ENCODE data around the gene FBXO48. TPM values are rescaled to one million over a fixed set of nuclear protein-coding genes. Genes with fewer than 3 reads are reported as not detected.

Gene FBXO48
- total and polyA plus RNA-seq, 10 of the 15 experiments (the other 5 are each of a cell fraction or from before 2014, with no cell fraction given), result 0.56 to 2.3 (median 1.2) TPM

DNA sequence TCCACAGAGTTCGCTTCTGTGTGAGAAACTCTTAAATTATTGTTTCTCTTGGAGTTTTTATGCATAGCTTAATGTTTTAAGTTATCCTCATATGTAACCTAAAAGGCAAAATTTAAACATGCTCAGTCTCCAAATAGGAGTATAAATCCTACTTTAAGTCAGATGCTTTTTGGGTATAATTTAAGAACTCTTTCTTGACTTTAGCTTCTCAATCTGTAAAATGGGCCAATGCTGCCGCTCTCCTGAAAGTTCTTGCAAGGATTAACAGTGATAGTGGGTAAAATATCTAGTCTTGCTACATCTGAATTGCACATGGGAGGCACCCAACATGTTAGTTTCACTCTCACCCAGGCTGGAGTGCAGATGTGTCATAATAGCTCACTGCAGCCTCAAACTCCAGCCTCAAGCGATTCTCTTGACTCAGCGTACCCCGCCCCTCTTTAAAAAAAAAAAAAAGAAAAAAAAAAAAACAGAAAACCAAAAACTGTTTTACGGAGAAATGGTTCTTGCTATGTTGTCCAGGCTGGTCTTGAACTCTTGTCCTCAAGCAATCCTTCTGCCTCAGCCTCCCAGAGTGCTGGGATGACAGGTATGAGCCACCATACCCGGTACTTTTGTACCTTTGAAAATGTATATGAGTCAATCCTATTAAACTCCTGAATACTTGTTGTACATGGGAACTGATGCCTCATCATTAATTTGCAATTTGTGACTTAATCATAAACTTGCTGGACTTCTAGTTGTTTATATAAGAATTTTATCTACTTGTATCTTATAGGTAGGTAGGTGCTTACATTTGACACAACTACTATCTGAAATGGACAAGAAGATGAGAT is 1.8 kb downstream of the FBXO48 start:
- Histone ChIP-seq H3K4me2 (ENCODE audit: control insufficient read depth, insufficient read depth) (no peak overlapping the region; the same call in 1 of the 2 replicates), H3K9me3 (replicated peaks; ENCODE audit: control insufficient read depth, insufficient read depth, low read length) (no peaks in the 10 kb centered on the region), H3K9ac (ENCODE audit: control insufficient read depth, insufficient read depth, low read length) (no peak overlapping the region), H3K4me3 (no peak overlapping the region), H4K20me1 (ENCODE audit: control insufficient read depth, insufficient read depth) (no peaks in the 10 kb centered on the region), H3K4me1 (ENCODE audit: control insufficient read depth, insufficient read depth, low read length) (peaks cover 11% of the 10 kb centered on the region; the same call in 1 of the 2 replicates), H3K27me3 (replicated peaks in 1 of 2; ENCODE audit: control insufficient read depth in 2 of 2, insufficient read depth in 2 of 2, low read length in 1 of 2) (no peaks in the 10 kb centered on the region), H3K79me2 (ENCODE audit: control insufficient read depth, insufficient read depth, low read length) (peaks cover 2% of the 10 kb centered on the region; the same call in 1 of the 2 replicates), H3K36me3 (ENCODE audit: control insufficient read depth in 2 of 2, insufficient read depth in 2 of 2, low read length in 1 of 2) (no peaks in the 10 kb centered on the region), H3K27ac (ENCODE audit: control insufficient read depth, insufficient read depth) (no peak overlapping the region), H2AFZ (ENCODE audit: control insufficient read depth, low read depth, low read length) (no peak overlapping the region)
- TF ChIP-seq MYC (IDR thresholded peaks at IDR 0.05; ENCODE audit: insufficient read depth, insufficient read length, insufficient replicate concordance, low read length, severe bottlenecking), result no peak
- 0 out of 2 replicates have a peak, but pooled peaks have one; percentile 19 for TF ChIP-seq NFIC (IDR thresholded peaks at IDR 0.05; ENCODE audit: low read depth, low read length)
- TF ChIP-seq SMAD5 (IDR thresholded peaks at IDR 0.05; ENCODE audit: low read depth), result no peak
- no peak for TF ChIP-seq RELA (IDR thresholded peaks at IDR 0.05; ENCODE audit: borderline replicate concordance, partially characterized antibody)
- no peak for TF ChIP-seq NR2C2 (IDR thresholded peaks at IDR 0.05; ENCODE audit: borderline replicate concordance, control insufficient read depth, insufficient read length, low read depth)
- TF ChIP-seq CREB1 (IDR thresholded peaks at IDR 0.05; ENCODE audit: low read depth), result no peak
- TF ChIP-seq CUX1 (IDR thresholded peaks at IDR 0.05; ENCODE audit: insufficient replicate concordance, low read depth, low read length), result no peak
- TF ChIP-seq BCL3 (IDR thresholded peaks at IDR 0.05; ENCODE audit: borderline replicate concordance, insufficient read depth, low read depth, low read length, poor library complexity, severe bottlenecking), result peak; percentile 57
- no peak for TF ChIP-seq TCF12 (IDR thresholded peaks at IDR 0.05; ENCODE audit: low read depth, low read length)
- TF ChIP-seq FOXM1 (IDR thresholded peaks at IDR 0.05; ENCODE audit: low read depth, low read length), result no peak
- no peak for TF ChIP-seq HDAC6 (IDR thresholded peaks at IDR 0.05; ENCODE audit: unreplicated experiment)
- no peak for FAIRE-seq
- intact Hi-C loops (cut with micrococcal nuclease; ENCODE audit: unreplicated experiment), result loop anchor here (5.0 kb wide), 1 partner anchor 842 kb away; no protein-coding TSS in a partner anchor
- CTCF ChIA-PET, result interaction anchor here (0.8 to 8.9 kb wide), 26 partner anchors 9 to 462 kb away, joined by 3 to 173 read pairs (median 4); no protein-coding TSS in a partner anchor
- DNase-seq (ENCODE audit: low read depth, low spot score), result no peak
- no peak for ATAC-seq
- WGBS (ENCODE audit: insufficient coverage, insufficient replicate concordance, low lambda C conversion rate, missing lambda C conversion rate), result 58% methylated on average over 7 of the region's 7 CpGs
- no TSS peak for BruUV-seq (replicated peaks)
- in situ Hi-C loops (cut with MboI), result no loop called here
- POLR2A ChIA-PET, result interaction anchor here (0.9 to 2.7 kb wide), 4 partner anchors 12 to 249 kb away, joined by 3 to 10 read pairs (median 4); no protein-coding TSS in a partner anchor
- RAD21 ChIA-PET (ENCODE audit: unreplicated experiment), result interaction anchor here (0.6 to 3.3 kb wide), 16 partner anchors 12 to 443 kb away, joined by 3 to 29 read pairs (median 6); no protein-coding TSS in a partner anchor
- SMC1A ChIA-PET (ENCODE audit: uncharacterized antibody, unreplicated experiment), result interaction anchor here (0.7 to 4.8 kb wide), 18 partner anchors 9 to 460 kb away, joined by 3 to 55 read pairs (median 10); no protein-coding TSS in a partner anchor
